RWPE2 (cell line): Measurements from ENCODE around the gene ABCC10.
"Not testable (repeated sequence)": the region's sequence is repeated elsewhere in the genome, so short reads cannot be mapped to it uniquely, and the experiment has no call there.

ENCODE experiments used
- ATAC-seq: fragments of 200-7000 bp; cut with Tn5 transposase; 3 replicates; pipeline ENCODE4 v1.9.1; 2021; ENCODE audit warnings: low read depth
- DNase-seq: peaks from one replicate; pipeline ENCODE4 v3.0.0-alpha.2; 2020; ENCODE audit warnings: low spot score
- H3K27ac ChIP-seq: fragments of 450-650 bp; 2 replicates; pipeline ENCODE4 v1.5.1; 2017; ENCODE audit warnings: mild to moderate bottlenecking; ENCODE audit not compliant: poor library complexity, severe bottlenecking
- H3K27me3 ChIP-seq: fragments of 250-450 bp; sonication (Bioruptor Pico); 2 replicates; pipeline ENCODE4 v1.5.1; 2021; ENCODE audit warnings: mild to moderate bottlenecking, moderate library complexity; ENCODE audit not compliant: insufficient read depth, poor library complexity, severe bottlenecking
- H3K36me3 ChIP-seq: fragments of 250-450 bp; sonication (Bioruptor Pico); 2 replicates; pipeline ENCODE4 v1.5.1; 2020; ENCODE audit warnings: low read depth, mild to moderate bottlenecking, moderate library complexity
- H3K4me1 ChIP-seq: fragments of 250-450 bp; sonication (Bioruptor Pico); 2 replicates; pipeline ENCODE4 v1.5.1; 2021; ENCODE audit warnings: mild to moderate bottlenecking, moderate library complexity; ENCODE audit not compliant: insufficient read depth, poor library complexity, severe bottlenecking
- H3K4me3 ChIP-seq: fragments of 250-450 bp; sonication (Bioruptor Pico); 2 replicates; pipeline ENCODE4 v1.5.1; 2021; ENCODE audit warnings: mild to moderate bottlenecking, moderate library complexity; ENCODE audit not compliant: severe bottlenecking
- H3K9me3 ChIP-seq: fragments of 250-450 bp; sonication (Bioruptor Pico); 2 replicates; pipeline ENCODE4 v1.5.1; 2021; ENCODE audit warnings: mild to moderate bottlenecking, moderate library complexity; ENCODE audit not compliant: severe bottlenecking
- CTCF ChIP-seq: fragments of 450-650 bp; IDR thresholded peaks from one replicate; pipeline ENCODE4 v1.5.1; 2017; ENCODE audit warnings: mild to moderate bottlenecking, moderate library complexity; ENCODE audit not compliant: poor library complexity, severe bottlenecking

The ABCC10 gene

GRCh38 chr6:43421831-43422230, 5.5 kb upstream of the ABCC10 start:
- Histone ChIP-seq H3K4me1 (no peaks in the 10 kb centered on the region), H3K9me3 (no peaks in the 10 kb centered on the region), H3K4me3 (no peak overlapping the region), H3K27ac (no peak overlapping the region), H3K27me3 (no peaks in the 10 kb centered on the region), H3K36me3 (no peaks in the 10 kb centered on the region)
- TF ChIP-seq CTCF: no peak
- DNase-seq (no peak), ATAC-seq (no peak)

DNA sequence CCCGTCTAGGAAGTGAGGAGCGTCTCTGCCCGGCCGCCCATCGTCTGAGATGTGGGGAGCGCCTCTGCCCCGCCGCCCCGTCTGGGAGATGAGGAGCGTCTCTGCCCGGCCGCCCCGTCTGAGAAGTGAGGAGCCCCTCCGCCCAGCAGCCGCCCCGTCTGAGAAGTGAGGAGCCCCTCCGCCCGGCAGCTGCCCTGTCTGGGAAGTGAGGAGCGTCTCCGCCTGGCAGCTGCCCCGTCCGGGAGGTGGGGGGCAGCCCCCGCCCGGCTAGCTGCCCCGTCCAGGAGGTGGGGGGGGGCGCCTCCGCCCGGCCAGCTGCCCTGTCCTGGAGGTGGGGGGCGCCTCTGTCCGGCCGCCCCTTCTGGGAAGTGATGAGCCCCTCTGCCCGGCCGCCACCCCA, 2.3 kb upstream of the ABCC10 start:
- not testable (repeated sequence) for ATAC-seq

GRCh38 chr6:43426928-43427405, 374 bp upstream of the ABCC10 start:
- no peak; the same call in 2 of the 3 replicates for ATAC-seq

More for the DNA sequence above, 2.3 kb upstream of the ABCC10 start:
- H3K4me1 ChIP-seq, DNase-seq, H3K4me3 ChIP-seq, H3K36me3 ChIP-seq, H3K27ac ChIP-seq, H3K27me3 ChIP-seq, H3K9me3 ChIP-seq: not testable (repeated sequence)

GRCh38 chr6:43428112-43428570, 800 bp downstream of the ABCC10 start:
- TF ChIP-seq CTCF: no peak
- peaks cover 12% of the 10 kb centered on the region for H3K36me3 ChIP-seq
- H3K4me3 ChIP-seq: peak overlapping the region; percentile 82
- H3K27ac ChIP-seq: peak overlapping the region; percentile 72
- no peak for DNase-seq
- H3K4me1 ChIP-seq: peaks cover 3% of the 10 kb centered on the region
- peak; percentile 54 for ATAC-seq
- H3K27me3 ChIP-seq: no peaks in the 10 kb centered on the region
- H3K9me3 ChIP-seq: no peaks in the 10 kb centered on the region

More at GRCh38 chr6:43426928-43427405, 374 bp upstream of the ABCC10 start:
- Histone ChIP-seq H3K27me3 (no peaks in the 10 kb centered on the region), H3K27ac (peak overlapping the region; percentile 72), H3K36me3 (peaks cover 12% of the 10 kb centered on the region), H3K9me3 (no peaks in the 10 kb centered on the region), H3K4me1 (peaks cover 3% of the 10 kb centered on the region), H3K4me3 (peak overlapping the region; percentile 82)
- TF ChIP-seq CTCF: no peak
- DNase-seq: no peak

DNA sequence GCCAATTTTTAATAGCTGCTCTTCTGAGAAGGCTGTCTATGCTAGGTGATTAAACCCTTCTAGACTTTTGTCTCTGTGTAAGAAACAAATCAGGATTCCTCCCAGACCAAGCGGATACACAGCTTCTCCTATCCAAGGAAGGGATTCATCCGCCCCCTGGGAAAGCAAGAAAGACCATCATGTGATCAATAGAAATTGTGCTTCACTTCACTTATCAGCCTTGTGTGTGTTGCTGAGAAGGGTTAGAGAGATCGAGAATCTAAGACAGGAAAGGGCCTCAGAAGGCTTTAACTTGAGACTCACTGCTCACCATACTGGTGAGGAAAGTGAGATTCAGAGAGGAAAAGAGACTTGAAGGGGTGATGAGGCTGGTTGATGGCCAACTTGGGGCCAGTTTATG, 1.5 kb downstream of the ABCC10 start:
- Histone ChIP-seq H3K9me3 (no peaks in the 10 kb centered on the region), H3K27ac (peak overlapping the region; percentile 72), H3K4me1 (peaks cover 3% of the 10 kb centered on the region), H3K4me3 (peak overlapping the region; percentile 82), H3K27me3 (no peaks in the 10 kb centered on the region), H3K36me3 (peaks cover 12% of the 10 kb centered on the region)
- ATAC-seq (no peak), DNase-seq (no peak)
- no peak for TF ChIP-seq CTCF
